DMS153 (cell line): ENCODE measurements around the gene TTC7B.
"Not testable (repeated sequence)": the region's sequence is repeated elsewhere in the genome, so short reads cannot be mapped to it uniquely, and the experiment has no call there.

Experiments
- DNase-seq: peaks from one replicate; lab custom pipeline; 2025; lab: John Stamatoyannopoulos, UW

TTC7B gene

GRCh38 chr14:90544971-90545370 lies 271.3 kb downstream of the TTC7B start:
- DNase-seq: no peak

DNA sequence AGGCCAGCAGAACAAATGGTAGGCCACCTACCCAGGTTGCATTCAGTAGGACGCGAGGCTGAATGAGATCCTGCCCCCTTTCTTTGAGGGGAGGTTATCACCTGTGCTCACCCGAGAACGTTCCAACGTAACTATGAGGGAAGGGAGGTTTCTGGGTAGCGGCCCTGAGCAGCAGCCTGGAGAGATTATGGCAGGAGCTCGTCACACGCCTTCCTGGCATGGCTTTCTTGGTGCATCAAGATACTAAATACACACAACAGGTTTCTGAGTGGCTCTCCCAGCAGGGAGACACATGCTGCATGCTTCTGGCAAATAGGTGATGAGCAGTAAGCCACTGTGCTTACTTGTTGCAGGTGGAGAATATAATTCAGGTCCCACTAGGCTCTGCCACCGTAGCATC lies 271.7 kb downstream of the TTC7B start:
- no peak for DNase-seq

DNA sequence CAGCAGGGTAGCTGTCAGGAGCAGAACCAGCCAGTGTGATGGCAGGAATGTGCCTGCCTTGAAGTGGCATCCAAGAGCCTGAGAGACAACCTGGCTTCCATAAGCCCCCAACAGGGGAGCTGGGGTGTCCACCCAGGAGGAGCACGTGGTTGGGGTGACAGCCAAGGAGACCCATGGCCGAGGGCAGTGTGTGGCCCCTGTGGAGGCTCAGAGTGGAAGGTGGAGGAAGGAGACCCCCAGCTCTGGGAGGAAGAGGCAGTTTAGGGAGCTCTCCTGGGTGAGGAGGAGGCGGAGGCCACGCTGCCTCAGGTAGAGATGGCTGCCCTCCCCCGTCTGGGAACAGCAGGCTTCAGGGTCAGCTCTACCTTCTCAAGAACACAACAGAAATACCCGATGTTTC lies 272.4 kb downstream of the TTC7B start:
- DNase-seq: no peak

- no peak for DNase-seq
These were observed 275.1 kb downstream of the TTC7B start for GRCh38 chr14:90541076-90541634.

GRCh38 chr14:90540437-90540836 lies 275.8 kb downstream of the TTC7B start:
- DNase-seq: no peak

DNA sequence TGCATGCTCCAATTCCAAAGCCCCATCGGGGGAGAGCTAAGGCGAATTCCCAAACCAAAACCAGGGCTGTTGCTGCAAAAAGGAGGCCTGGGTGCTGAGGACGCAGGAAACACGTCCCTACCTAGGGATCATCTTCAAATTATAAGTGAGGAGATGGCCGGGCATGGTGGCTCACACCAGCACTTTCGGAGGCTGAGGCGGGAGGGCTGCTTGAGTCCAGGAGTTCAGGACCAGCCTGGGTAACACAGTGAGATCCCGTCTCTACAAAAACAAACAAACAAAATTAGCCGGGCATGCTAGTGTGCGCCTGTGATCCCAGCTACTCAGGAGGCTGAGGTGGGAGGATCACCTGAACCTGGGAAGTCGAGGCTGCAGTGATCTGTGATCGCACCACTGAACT lies 276.2 kb downstream of the TTC7B start:
- no peak for DNase-seq

- no peak for DNase-seq
These were observed 276.8 kb downstream of the TTC7B start for GRCh38 chr14:90539496-90539775.

- DNase-seq: no peak
These were observed 277.3 kb downstream of the TTC7B start for GRCh38 chr14:90538716-90539495.

- DNase-seq: no peak
These were observed 278.1 kb downstream of the TTC7B start for GRCh38 chr14:90538095-90538494.

GRCh38 chr14:90536511-90537191 lies 279.6 kb downstream of the TTC7B start:
- DNase-seq: no peak

DNA sequence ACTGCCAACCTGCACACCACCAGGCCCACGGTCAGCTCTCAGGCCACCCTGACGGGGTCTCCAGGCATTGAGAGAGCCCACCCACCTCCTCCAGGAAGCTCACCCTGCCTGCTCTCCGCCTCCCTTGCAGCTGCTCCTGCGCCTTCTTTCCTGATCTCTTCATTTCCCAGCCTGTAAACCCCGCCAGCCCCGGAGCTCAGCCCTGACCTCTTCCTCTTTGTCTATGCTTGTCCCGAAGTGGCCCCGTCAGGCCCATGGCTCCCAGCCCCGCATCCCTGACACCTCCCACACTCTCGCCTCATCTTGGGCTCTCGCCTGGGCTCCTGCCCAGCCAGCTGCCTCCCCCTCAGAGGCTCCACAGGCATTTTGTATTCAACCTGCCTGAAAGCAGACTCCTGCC lies 280.1 kb downstream of the TTC7B start:
- no peak for DNase-seq

DNA sequence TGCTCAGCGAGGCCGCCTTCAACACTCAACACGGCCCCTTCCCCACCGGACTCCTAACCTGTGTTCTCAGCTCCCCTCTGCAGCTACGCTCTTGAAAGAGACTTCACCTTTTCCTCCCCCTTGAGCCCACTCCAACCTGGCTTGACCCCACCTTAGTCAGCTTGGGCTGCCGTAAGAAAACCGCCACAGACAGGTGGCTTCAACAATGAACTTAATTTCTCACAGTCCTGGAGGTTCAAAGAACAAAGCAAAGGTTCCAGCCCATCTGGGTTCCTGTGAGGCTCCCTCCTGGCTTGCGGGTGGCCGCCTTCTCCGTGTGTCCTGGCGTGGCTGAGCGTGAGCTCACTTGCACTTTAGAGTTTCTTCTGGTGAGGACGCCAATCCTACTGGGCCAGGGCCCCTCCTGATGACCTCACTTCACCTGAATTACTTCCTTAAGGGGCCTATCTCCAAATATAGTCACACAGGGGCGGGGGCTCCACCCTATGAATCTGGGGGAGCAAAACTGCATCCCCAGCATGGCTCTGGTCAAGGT lies 280.6 kb downstream of the TTC7B start:
- DNase-seq: no peak

- DNase-seq: no peak
These were observed 281.2 kb downstream of the TTC7B start for GRCh38 chr14:90534838-90535555.

GRCh38 chr14:90534091-90534837 lies 282.0 kb downstream of the TTC7B start:
- no peak for DNase-seq

- DNase-seq: no peak
These were observed 282.6 kb downstream of the TTC7B start for GRCh38 chr14:90533591-90534021.

- no peak for DNase-seq
These were observed 283.3 kb downstream of the TTC7B start for GRCh38 chr14:90532826-90533525.

DNA sequence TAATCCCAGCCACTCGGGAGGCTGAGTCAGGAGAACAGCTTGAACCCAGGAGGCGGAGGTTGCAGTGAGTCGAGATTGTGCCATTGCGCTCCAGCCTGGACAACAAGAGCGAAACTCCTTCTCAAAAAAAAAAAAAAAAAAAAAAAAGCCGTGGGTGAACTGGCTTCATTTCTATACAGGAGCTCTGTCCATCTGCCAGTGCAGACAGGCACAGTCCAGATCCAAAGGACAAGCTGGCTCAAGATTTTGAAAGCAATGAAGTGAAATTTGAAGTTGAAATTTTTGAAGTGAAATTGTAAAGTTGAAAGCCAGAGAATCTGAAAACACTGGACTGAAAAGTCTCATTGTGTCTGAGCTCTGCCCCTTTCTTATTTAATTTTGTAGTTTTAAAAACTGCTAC lies 284.7 kb downstream of the TTC7B start:
- no peak for DNase-seq

DNA sequence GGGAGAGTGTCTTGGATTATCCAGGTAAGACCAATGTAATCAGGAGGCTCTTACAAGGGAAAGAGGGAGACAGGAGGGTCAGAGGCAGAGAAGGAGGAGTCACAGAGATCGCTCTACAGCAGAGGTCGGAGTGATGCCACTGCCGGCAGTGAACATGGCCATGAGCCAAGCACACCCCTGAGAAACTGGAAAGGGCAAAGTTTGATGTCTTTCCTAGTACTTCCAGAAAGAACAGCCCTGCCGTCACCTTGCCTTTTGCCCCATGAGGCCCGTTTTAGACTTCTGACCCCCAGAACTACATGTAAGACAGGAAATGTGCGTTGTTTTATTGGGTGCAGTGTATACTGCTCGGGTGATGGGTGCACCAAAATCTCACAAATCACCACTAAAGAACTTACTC lies 285.7 kb downstream of the TTC7B start:
- DNase-seq: no peak

DNA sequence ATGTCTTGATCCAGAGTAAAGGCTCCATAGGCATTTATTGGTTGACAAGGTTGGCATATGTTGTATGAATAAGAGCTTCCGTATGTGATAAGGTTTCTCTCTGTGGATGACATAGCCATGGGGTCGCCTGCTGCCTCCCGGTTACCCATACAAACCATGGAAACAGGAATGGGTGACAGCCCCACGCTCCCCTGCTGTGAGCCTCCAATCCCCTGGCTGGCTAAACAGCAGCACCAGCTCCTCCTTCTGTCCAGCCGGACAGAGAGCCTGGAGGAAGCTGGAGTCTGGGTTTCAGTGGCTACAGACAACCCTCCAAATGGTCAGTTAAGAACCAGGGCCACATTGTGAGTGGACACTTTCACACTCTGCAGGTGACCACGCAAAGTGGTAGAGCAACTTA lies 288.3 kb downstream of the TTC7B start:
- no peak for DNase-seq

DNA sequence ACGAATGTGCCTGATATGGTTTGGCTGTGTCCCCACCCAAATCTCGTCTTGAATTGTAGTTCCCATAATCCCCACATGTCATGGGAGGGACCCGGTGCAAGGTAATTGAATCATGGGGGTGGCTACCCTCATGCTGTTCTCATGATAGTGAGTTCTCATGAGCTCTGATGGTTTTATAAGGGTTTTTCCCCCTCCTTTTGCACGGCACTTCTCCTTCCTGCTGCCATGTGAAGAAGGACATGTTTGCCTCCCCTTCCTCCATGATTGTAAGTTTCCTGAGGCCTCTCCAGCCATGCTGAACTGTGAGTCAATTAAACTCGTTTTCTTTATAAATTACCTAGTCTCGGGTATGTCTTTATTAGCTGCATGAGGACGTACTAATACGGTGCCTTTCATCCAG lies 289.7 kb downstream of the TTC7B start:
- DNase-seq: not testable (repeated sequence)

- not testable (repeated sequence) for DNase-seq
These were observed 290.7 kb downstream of the TTC7B start for GRCh38 chr14:90525353-90526028.
